ENCODE results near the gene SNAI1. TPM values are rescaled to one million over a fixed set of nuclear protein-coding genes. Genes with fewer than 3 reads are reported as not detected.

The SNAI1 gene
- total RNA-seq (2021) (2.2 and 3.6 TPM in 2 replicates), Bru-seq, nascent RNA (percentile 49 among the genes with signal in this experiment), BruChase-seq, experiment 1, labeled RNA remaining after a 2-hour chase (percentile 41 among the genes with signal in this experiment), BruChase-seq, experiment 2, labeled RNA remaining after a 6-hour chase (percentile 58 among the genes with signal in this experiment)
- long read RNA-seq: 0 reads

GRCh38 chr20:49982346-49983122 is at the start of gene SNAI1:
Gene SNAI1 (plus strand): TSS chr20:49982980. CDS start chr20:49983060, 80 bp downstream.
- ChIA-PET POLR2A (ENCODE audit: unreplicated experiment) (no interaction called here), CTCF (interaction anchor here (0.6 to 0.7 kb wide), 2 partner anchors 78 to 263 kb away, joined by 3 to 28 read pairs; no protein-coding TSS in a partner anchor)
- peak within 1 kb of the TSS; percentile 72 for H2AFZ ChIP-seq
- H3K27ac ChIP-seq: no peak within 1 kb of the TSS
- H3K79me2 ChIP-seq (ENCODE audit: low read depth): no peaks in the 10 kb centered on the region
- no TSS peak for BruUV-seq (replicated peaks)
- H3K9me3 ChIP-seq (ENCODE audit: insufficient read depth, low read depth): no peaks in the 10 kb centered on the region
- intact Hi-C loops (cut with micrococcal nuclease; ENCODE audit: unreplicated experiment): loop anchor here (1.0 to 5.0 kb wide), 5 partner anchors 55 to 196 kb away; no protein-coding TSS in a partner anchor
- peak within 1 kb of the TSS; percentile 100 for H3K4me2 ChIP-seq
- no peaks in the 10 kb centered on the region for H3K36me3 ChIP-seq (ENCODE audit: low read depth)
- peak within 1 kb of the TSS; percentile 75 for H3K4me3 ChIP-seq
- no peaks in the 10 kb centered on the region for H3K9me2 ChIP-seq (ENCODE audit: insufficient read depth)
- no peaks in the 10 kb centered on the region for H3K27me3 ChIP-seq (ENCODE audit: insufficient read depth, low read depth)
- peak; percentile 82 to 88 for DNase-seq
- peaks cover 16% of the 10 kb centered on the region; the same call in 1 of the 2 replicates for H3F3A ChIP-seq (ENCODE audit: insufficient read depth, low read depth)
- TF ChIP-seq EZH2 (IDR thresholded peaks at IDR 0.05; ENCODE audit: low read depth) (no peak), CTCF (conservative IDR thresholded peaks at IDR 0.05) (peak; percentile 68)
- H3K4me1 ChIP-seq (replicated peaks; ENCODE audit: insufficient read depth): peaks cover 10% of the 10 kb centered on the region
- no peaks in the 10 kb centered on the region for H4K20me1 ChIP-seq (ENCODE audit: insufficient read depth)

- BruUV-seq (replicated peaks): no TSS peak
Measured at GRCh38 chr20:49935746-49936152, 47.0 kb upstream of the SNAI1 start.

More at GRCh38 chr20:49935746-49936152, 47.0 kb upstream of the SNAI1 start:
- intact Hi-C loops (cut with micrococcal nuclease; ENCODE audit: unreplicated experiment): loop anchor here (1.0 to 2.0 kb wide), 2 partner anchors 7 to 33 kb away; no protein-coding TSS in a partner anchor
- Histone ChIP-seq H3K36me3 (ENCODE audit: low read depth) (peaks cover 12% of the 10 kb centered on the region), H3K4me2 (peak overlapping the region; percentile 72), H3K4me3 (peak overlapping the region; percentile 92; the same call in 1 of the 2 replicates), H3K9me3 (ENCODE audit: insufficient read depth, low read depth) (no peaks in the 10 kb centered on the region), H4K20me1 (ENCODE audit: insufficient read depth) (peaks cover 32% of the 10 kb centered on the region), H3K27ac (no peak overlapping the region), H3K9me2 (ENCODE audit: insufficient read depth) (no peaks in the 10 kb centered on the region), H2AFZ (peak overlapping the region; percentile 70), H3K79me2 (ENCODE audit: low read depth) (peaks cover 45% of the 10 kb centered on the region), H3F3A (ENCODE audit: insufficient read depth, low read depth) (peaks cover 24% of the 10 kb centered on the region; the same call in 1 of the 2 replicates), H3K27me3 (ENCODE audit: insufficient read depth, low read depth) (no peaks in the 10 kb centered on the region), H3K4me1 (replicated peaks; ENCODE audit: insufficient read depth) (peaks cover 32% of the 10 kb centered on the region)
- POLR2A ChIA-PET (ENCODE audit: unreplicated experiment): interaction anchor here (0.5 to 1.0 kb wide), 5 partner anchors 12 to 671 kb away, joined by 3 to 7 read pairs (median 3); no protein-coding TSS in a partner anchor
- no peak for DNase-seq
- CTCF ChIA-PET: interaction anchor here (0.6 to 1.1 kb wide), 2 partner anchors 43 to 136 kb away, joined by 3 to 6 read pairs; no protein-coding TSS in a partner anchor
- TF ChIP-seq EZH2 (IDR thresholded peaks at IDR 0.05; ENCODE audit: low read depth) (no peak), CTCF (conservative IDR thresholded peaks at IDR 0.05) (no peak)
